Pons (tissue), 1 donor: ENCODE measurements around the gene AP2S1.
"Not testable (repeated sequence)": the region's sequence is repeated elsewhere in the genome, so short reads cannot be mapped to it uniquely, and the experiment has no call there.

Source experiments
- DNase-seq: peaks from one replicate; pipeline ENCODE4 v3.0.0-alpha.2; 2016; ENCODE audit warnings: low spot score

The AP2S1 gene

DNA sequence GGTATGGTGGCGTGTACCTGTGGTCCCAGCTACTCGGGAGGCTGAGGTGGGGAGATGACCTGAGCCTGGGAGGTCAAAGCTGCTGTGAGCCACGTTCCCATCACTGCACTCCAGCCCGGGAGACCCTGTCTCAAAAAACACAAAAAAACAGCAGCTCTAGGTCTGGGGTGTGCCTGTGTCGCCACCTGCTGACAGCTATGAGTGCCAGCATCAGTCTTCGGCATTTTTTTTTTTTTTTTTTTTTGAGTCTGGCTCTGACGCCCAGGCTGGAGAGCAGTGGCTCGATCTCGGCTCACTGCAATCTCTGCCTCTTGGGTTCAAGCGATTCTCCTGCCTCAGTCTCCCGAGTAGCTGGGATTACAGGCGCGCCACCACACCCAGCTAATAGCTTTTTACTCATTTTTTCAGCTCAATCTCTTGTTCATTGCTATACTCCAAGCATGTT is 10.1 kb downstream of the AP2S1 start:
- DNase-seq, result peak; percentile 66

GRCh38 chr19:46839752-46840497 is 10.7 kb downstream of the AP2S1 start:
- DNase-seq, result no peak

DNA sequence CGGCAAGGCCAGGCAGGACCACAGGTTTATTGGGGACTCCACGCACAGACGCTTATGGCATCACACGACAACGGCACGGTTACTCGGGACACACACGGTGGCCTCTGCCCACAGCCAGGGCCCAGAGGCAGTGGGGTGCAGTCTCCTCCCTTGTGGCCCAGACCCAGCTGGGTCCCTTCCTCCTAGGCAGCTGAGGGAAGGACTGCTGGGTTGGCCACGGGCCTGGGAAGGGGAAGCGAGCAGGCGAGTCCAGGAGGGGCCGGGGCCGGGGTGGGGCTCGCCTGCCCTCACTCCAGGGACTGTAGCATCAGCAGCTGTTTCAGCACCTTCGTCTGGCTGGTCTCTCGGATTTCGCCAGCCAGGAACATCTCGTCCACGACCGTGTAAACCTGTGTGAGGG is 12.5 kb downstream of the AP2S1 start:
- no peak for DNase-seq

- DNase-seq, result no peak
Measured at GRCh38 chr19:46834984-46835383, 15.7 kb downstream of the AP2S1 start.

DNA sequence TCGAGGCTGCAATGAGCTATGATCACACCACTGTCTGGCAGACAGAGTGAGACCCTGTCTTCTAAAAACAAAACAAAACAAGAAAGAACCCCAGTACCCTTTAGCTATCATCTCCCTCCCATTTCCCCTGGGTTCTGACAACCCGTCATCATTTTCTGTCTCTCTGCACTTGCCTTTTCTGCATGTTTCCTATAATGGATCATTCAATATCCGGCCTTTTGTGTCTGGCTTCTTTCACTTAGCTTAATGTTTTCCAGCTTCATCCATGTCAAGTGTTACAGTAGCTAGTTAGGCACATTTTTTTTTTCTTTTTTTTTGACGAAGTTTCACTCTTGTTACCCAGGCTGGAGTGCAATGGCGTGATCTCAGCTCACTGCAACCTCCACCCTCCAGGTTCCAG is 16.5 kb downstream of the AP2S1 start:
- DNase-seq, result no peak

DNA sequence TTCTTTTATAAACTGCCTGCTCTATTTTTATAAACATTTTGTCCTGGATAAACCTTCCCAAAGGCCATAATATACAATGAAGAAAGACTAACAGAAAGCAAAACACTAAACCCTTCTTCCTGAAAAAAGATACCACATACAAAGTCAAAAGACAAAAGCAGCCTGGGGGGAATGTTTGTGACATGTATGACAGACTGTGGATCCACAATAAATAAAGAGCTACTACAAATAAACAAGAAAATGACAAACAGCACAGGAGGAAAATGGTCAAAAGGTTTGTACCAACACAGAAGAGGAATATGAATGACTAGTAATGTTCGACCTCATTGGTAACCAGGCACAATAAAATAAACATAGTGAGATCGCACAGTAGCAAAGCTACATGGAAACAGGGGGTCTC is 19.8 kb downstream of the AP2S1 start:
- DNase-seq, result no peak

DNA sequence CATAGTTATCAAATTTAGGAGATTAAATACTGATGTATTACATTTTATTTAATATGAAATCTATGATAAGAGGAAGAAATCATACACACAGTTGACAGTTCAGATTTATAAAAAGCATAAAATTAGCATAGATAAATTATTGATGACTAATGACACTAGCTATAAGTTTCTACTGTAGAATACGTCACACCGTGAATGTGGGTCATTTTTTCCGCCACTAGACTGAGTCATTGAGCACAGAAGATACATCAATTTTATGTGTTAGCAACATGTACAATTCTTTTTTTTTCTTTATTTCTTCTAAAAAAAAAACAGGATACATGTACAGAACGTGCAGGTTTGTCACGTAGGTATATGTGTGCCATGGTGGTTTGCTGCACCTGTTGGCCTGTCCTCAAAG is 22.2 kb downstream of the AP2S1 start:
- DNase-seq, result no peak

GRCh38 chr19:46825731-46826055 is 25.0 kb downstream of the AP2S1 start:
- no peak for DNase-seq

DNA sequence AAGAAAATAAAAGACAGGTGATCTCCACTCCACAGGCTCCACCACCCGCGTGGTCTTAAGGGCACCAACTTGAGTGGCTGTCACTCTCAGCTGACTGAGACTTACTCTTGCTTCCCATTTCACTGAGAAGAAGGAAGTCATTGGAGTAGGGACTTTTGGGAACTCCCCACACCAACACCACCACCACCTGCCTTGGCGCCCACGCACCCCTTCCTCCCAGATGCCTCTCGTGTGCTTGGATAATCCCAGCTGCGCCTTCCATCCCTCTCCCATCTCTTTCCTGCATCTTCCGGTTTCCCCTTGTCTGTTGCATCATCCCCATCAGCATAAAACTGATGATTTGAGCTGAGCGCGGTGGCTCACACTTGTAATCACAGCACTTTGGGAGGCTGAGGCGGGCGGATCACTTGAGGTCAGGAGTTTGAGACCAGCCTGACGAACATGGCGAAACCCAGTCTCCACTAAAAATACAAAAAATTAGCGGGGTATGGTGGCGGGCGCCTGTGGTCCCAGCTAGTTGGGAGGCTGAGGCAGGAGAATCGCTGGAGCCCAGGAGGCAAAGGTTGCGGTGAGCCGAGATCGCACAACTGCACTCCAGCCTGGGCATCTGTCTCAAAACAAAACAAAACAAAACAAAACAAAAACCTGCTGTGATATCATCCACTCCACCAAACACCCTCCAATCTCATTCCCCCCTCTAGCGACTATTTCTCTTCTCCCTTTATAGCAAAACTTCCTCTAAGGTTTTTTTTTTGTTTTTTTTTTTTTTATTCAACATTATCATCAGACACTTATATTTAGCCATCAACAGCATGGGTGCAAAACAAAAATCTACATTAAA is 25.5 kb downstream of the AP2S1 start:
- peak; percentile 54 for DNase-seq

DNA sequence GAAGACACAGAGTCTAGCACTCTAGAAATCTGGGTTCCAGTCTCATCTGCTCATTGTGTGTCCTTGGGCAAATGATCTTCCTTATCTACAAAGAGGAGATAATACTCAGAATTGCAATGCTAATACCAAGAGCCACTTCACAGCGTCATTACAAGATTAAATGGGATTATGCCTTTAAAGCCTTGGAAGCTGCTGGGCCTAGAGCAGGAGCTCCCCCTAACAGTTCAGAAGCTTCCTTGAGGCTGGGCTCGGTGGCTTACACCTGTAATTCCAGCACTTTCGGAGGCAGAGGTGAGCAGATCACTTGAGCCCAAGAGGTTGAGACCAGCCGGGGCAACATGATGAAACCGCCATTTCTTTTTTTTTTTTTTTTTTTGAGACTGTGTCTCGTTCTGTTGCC is 27.6 kb downstream of the AP2S1 start:
- no peak for DNase-seq

DNA sequence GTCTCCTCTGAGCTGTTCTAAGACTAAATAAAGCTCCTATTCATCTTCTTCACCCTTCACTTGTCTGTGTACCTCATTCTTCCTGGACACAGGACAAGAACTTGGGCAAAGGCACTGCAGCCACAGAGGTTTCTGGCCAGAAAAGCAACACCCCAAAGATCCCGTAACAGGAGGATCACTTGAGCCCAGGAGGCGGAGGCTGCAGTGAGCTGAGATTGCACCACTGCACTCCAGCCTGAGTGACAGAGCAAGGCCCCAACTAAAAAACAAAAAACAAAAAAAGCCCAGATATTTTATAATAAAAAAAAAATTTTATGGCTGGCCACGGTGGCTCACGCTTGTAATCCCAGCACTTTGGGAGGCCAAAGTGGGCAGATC is 28.2 kb downstream of the AP2S1 start:
- not testable (repeated sequence) for DNase-seq

DNA sequence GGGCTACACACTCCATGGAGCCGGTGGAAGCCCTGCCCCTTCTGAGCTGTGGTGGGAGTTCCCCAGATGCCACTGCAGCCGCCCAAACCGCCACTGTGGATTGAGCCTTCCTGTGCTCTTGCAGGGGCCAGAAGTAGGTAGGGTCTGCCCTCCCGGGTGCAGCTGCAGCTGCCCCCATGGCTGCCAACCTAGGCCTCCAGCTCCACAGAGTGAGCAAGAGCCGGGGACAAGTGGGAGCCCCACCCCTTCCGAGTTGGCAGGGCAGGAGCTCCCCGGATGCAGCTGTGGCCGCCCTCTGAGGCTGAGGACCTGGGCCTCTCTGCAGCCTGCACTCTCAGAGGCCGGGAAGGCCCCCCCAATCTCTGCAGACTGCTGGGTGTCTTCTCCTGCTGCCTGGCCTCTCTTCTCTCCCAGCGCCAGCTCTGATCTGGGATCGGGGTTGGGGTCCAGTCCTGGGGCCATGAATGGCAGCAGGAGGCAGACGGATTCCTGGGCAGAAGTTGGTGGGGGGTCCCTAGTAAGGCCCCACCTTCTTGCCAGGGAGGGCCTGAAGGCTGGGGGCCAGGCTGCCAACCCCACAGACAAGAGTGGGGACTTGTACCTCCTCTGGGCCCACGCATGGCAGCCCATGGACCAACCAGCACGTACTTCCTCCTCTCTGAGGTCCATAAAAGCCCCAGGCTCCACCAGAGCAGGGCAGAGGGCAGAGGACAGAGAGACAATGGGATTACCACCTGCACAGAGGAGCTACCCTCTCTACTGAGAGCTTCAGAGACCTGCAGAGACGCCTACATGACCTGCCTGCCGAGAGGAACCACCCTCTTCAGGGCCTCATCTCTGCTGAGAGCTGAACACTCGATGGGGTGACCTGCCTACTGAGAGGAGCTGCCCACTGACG is 28.9 kb downstream of the AP2S1 start:
- no peak for DNase-seq

DNA sequence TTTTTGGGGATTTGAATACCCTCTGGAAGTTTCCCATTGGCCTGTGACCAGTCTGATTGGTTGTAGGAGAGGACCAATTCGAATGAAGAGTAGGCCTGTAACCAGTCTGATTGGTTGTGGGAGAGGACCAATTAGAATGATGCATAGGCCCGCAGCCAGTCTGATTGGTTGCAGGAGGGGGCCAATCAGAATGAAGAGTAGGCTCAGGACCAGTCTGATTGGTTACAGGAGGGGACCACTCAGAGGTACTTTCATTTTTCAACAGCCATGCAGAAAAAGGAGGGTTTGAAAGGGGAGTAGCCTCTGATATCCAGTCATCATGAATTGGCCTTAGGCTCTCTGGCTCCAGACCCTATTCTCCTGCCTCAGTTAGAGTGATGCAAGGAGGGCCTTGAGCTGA is 31.8 kb downstream of the AP2S1 start:
- no peak for DNase-seq

- DNase-seq, result no peak
Measured at GRCh38 chr19:46815833-46816627, 34.6 kb downstream of the AP2S1 start.

GRCh38 chr19:46813839-46814358 is 36.7 kb downstream of the AP2S1 start:
- DNase-seq, result peak; percentile 12

DNA sequence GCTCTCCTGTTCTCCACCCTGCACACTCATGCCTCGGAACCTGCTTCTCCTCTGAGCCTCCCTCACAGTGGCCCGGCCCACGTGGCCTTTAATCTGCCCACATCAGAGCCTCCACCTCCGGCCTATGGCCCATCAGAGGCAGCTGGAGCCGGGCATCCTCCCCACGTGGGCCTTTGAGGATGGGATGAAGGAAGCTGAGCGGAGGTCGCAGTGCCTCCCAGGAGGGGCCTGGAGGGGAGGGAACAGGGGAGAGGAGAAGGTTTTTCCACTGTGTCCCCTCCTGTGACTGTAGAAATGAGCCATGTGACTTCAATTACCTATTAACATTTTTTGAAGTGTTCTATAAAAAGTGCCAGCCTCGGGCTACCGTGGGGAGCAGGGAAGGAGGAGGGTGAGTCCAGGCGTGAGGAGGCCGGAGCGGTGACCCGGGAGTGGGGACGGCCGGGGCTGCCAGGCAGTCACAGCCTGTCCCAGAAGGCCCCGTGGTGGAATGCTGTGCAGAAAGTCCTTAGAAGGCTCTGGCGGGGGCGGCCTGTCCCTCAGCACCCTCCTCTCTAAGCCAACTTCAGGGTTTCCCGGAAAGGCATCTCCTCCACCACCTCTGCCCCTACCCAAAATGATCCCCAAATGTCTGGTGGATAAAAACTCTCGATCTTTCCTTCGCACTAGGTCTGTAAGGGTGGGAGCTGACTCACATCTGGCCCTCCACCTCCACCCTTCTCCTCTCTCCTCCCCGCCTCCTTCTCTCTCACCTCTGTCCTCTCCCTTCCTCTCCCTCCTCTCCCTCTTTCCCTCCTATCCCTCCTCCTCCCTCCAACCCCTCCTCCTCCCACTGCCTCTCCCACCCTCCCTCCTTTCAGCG is 37.4 kb downstream of the AP2S1 start:
- DNase-seq, result no peak

DNA sequence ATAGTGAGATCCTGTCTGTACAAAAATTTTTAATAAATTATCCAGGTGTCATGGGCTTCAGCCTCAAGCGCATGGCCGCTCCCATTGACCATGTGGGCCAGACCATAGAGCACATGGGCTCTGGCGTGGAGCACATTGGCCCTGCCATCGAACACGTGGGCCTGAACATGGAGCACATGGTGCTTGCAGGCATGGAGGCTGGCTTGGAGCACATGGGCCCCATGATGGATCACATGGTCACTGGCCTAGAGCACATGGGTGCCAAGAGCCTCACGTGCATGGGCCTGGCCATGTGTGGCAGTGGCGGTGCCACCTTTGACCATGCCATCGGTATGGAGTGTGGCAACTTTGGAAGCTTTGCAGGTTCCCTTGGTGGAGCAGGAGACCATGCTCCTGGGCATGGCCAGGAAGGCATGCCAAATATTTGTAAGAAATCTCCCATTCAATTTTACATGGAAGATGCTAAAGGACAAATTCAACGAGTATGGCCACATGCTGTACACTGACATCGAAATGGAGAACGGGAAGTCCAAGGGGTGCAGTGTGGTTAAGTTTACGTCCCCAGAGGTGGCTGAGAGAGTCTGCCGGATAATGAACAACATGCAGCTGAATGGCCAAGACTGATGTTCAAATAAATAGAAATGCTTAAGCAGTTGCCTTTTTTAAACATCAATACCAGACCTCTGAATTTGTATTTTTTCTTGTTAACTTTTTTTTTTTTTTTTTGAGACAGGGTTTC is 40.9 kb downstream of the AP2S1 start:
- DNase-seq, result no peak

- DNase-seq, result no peak
Measured at GRCh38 chr19:46806656-46807055, 44.0 kb downstream of the AP2S1 start.

DNA sequence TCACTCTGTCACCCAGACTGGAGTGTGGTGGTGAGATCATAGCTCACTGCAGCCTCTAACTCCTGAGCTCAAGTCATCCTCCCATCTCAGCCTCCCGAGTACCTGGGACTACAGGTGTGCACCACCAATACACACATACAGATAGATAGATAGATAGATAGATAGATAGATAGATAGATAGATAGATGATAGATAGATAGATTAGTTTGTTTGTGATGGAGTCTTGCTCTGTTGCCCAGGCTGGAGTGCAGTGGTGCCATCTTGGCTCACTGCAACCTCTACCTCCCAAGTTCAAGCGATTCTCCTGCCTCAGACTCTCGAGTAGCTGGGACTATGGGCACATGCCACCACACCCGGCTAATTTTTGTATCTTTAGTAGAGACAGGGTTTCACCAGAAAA is 46.2 kb downstream of the AP2S1 start:
- not testable (repeated sequence) for DNase-seq

DNA sequence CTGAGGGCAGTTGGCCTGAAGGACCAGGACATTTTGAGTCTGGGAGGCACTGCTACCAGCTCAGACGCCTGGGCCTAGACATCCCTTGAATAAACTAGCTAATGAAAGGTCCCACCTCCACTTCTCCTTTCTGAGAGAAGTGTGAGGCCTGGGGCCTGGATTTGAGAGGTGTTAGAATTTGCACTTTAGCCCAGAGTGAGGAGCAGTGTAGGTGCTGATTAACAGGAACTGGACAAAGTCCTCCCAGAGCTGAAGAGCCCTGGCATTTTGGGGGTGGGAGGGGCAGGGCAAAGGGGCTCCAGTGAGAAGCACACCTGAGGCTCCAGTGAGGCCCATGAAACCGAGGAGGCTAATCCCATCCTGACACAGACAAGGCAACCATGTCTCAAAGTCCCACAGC is 47.1 kb downstream of the AP2S1 start:
- no peak for DNase-seq
